Kidney epithelial cell (primary cell): ENCODE results near the gene SPTBN1. TPM values are rescaled to one million over a fixed set of nuclear protein-coding genes. Genes with fewer than 3 reads are reported as not detected.
A peak's percentile ranks its signal among the peaks of the same experiment; 100 is the strongest.

Experiments used
- DNase-seq: peaks from one replicate; pipeline ENCODE4 v3.0.0-alpha.2; 2010; ENCODE audit warnings: low read depth
- H3K27me3 ChIP-seq: 2 replicates; pipeline ENCODE4 v1.6.0; 2011; ENCODE audit warnings: low read length; ENCODE audit not compliant: control insufficient read depth, insufficient read depth
- H3K36me3 ChIP-seq: 2 replicates; pipeline ENCODE4 v1.5.1; 2011; ENCODE audit warnings: low read length; ENCODE audit not compliant: control insufficient read depth, insufficient read depth
- H3K4me3 ChIP-seq: 2 replicates; pipeline ENCODE4 v1.5.1; 2011; ENCODE audit warnings: low read depth, mild to moderate bottlenecking, control low read depth, low read length
- total RNA-seq: library from RNA; depleted of rRNA; stranded (reverse); fragments of >200 nt; gene quantifications from 2 replicates; pipeline ENCODE4 v1.2.3, GENCODE V29; 2015
- TF ChIP-seq, protein P1 (sequence below): IDR thresholded peaks from 2 replicates; pipeline ENCODE4 v1.5.1; 2011; ENCODE audit warnings: mild to moderate bottlenecking, moderate library complexity, low read length, control low read depth, inconsistent platforms; ENCODE audit not compliant: insufficient read depth, poor library complexity, severe bottlenecking

SPTBN1 gene
- total RNA-seq, 1 donor from 2014 or later: 492 TPM

- no peak for DNase-seq
- TF ChIP-seq, protein P1, sequence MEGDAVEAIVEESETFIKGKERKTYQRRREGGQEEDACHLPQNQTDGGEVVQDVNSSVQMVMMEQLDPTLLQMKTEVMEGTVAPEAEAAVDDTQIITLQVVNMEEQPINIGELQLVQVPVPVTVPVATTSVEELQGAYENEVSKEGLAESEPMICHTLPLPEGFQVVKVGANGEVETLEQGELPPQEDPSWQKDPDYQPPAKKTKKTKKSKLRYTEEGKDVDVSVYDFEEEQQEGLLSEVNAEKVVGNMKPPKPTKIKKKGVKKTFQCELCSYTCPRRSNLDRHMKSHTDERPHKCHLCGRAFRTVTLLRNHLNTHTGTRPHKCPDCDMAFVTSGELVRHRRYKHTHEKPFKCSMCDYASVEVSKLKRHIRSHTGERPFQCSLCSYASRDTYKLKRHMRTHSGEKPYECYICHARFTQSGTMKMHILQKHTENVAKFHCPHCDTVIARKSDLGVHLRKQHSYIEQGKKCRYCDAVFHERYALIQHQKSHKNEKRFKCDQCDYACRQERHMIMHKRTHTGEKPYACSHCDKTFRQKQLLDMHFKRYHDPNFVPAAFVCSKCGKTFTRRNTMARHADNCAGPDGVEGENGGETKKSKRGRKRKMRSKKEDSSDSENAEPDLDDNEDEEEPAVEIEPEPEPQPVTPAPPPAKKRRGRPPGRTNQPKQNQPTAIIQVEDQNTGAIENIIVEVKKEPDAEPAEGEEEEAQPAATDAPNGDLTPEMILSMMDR: no peak
- no peaks in the 10 kb centered on the region for H3K27me3 ChIP-seq
- H3K4me3 ChIP-seq: no peak overlapping the region
- H3K36me3 ChIP-seq: no peaks in the 10 kb centered on the region
These were observed 34.7 kb downstream of the SPTBN1 start for GRCh38 chr2:54490863-54491262.

GRCh38 chr2:54492335-54492734 is 36.2 kb downstream of the SPTBN1 start:
- H3K27me3 ChIP-seq: no peaks in the 10 kb centered on the region
- TF ChIP-seq, protein P1: no peak
- DNase-seq: no peak
- no peak overlapping the region for H3K4me3 ChIP-seq
- H3K36me3 ChIP-seq: no peaks in the 10 kb centered on the region

- Histone ChIP-seq H3K4me3 (no peak overlapping the region), H3K27me3 (no peaks in the 10 kb centered on the region), H3K36me3 (no peaks in the 10 kb centered on the region)
- TF ChIP-seq, protein P1: no peak
- DNase-seq: no peak
These were observed 38.0 kb downstream of the SPTBN1 start for GRCh38 chr2:54494087-54494486.

- DNase-seq: no peak
- H3K4me3 ChIP-seq: no peak overlapping the region
- TF ChIP-seq, protein P1: no peak
- H3K36me3 ChIP-seq: no peaks in the 10 kb centered on the region
- H3K27me3 ChIP-seq: no peaks in the 10 kb centered on the region
These were observed 40.8 kb downstream of the SPTBN1 start for GRCh38 chr2:54496920-54497319.

GRCh38 chr2:54497763-54498680 is 41.9 kb downstream of the SPTBN1 start:
- Histone ChIP-seq H3K27me3 (no peaks in the 10 kb centered on the region), H3K4me3 (no peak overlapping the region), H3K36me3 (no peaks in the 10 kb centered on the region)
- DNase-seq: no peak
- TF ChIP-seq, protein P1: peak; percentile 18
